C4-2B (cell line): ENCODE data around the gene COL4A1.

Experiments used
- H3K27ac ChIP-seq: fragments of 450-650 bp; 2 replicates; pipeline ENCODE4 v1.5.1; 2017
- CTCF ChIP-seq: fragments of 450-650 bp; conservative IDR thresholded peaks from 2 replicates; pipeline ENCODE4 v1.5.1; 2017; ENCODE audit warnings: mild to moderate bottlenecking
- ZFX ChIP-seq: fragments of 450-650 bp; IDR thresholded peaks from 2 replicates; pipeline ENCODE4 v1.6.1; 2017

Gene COL4A1

GRCh38 chr13:110229905-110230563 lies 76.9 kb downstream of the COL4A1 start:
- H3K27ac ChIP-seq: no peak overlapping the region
- TF ChIP-seq ZFX (no peak), CTCF (no peak)

- no peak overlapping the region for H3K27ac ChIP-seq
- no peak for TF ChIP-seq CTCF
- TF ChIP-seq ZFX: no peak
These were observed 77.7 kb downstream of the COL4A1 start for GRCh38 chr13:110228936-110229904.

- no peak overlapping the region for H3K27ac ChIP-seq
- no peak for TF ChIP-seq ZFX
- TF ChIP-seq CTCF: no peak
These were observed 78.9 kb downstream of the COL4A1 start for GRCh38 chr13:110227864-110228643.

GRCh38 chr13:110227416-110227815 lies 79.5 kb downstream of the COL4A1 start:
- TF ChIP-seq ZFX (no peak), CTCF (no peak)
- no peak overlapping the region for H3K27ac ChIP-seq

GRCh38 chr13:110225609-110226574 lies 81.1 kb downstream of the COL4A1 start:
- no peak for TF ChIP-seq ZFX
- no peak for TF ChIP-seq CTCF
- H3K27ac ChIP-seq: no peak overlapping the region

- TF ChIP-seq ZFX: no peak
- no peak for TF ChIP-seq CTCF
These were observed 82.0 kb downstream of the COL4A1 start for GRCh38 chr13:110225003-110225402.

More at GRCh38 chr13:110225003-110225402, 82.0 kb downstream of the COL4A1 start:
- no peak overlapping the region for H3K27ac ChIP-seq
